ENCODE results near the gene DLG5.
"Not testable (repeated sequence)": the region's sequence is repeated elsewhere in the genome, so short reads cannot be mapped to it uniquely, and the experiment has no call there.

DLG5 gene

DNA sequence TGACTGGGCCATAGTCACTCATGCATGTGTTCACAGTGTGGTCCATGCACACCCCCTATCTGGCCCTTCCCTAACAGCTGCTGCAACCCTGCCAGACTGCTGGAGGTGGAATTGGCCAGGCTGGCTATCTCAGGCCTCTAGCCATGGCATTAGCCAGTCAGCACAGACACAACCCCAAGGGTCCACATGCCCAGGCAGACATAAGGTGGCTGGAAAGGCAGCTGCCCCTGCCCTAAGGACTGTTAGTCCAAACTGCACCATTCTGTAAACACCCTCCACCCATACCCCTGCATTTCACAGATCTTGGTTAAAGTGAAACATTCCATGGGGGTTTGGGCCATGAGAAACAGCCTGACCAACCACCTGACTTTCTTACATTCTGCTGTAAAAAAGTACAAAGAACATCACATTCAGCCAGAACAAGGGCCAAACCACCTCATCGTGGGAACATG lies 151.6 kb downstream of the DLG5 start:
- Histone ChIP-seq H2BK5ac (ENCODE audit: low read depth, low read length, poor library complexity, severe bottlenecking) (no peak overlapping the region), H3K4me1 (ENCODE audit: control insufficient read depth, insufficient read depth, low read depth, low read length) (peaks cover 3% of the 10 kb centered on the region)
- WGBS: 96% methylated on average over 1 of the region's 1 CpG

DNA sequence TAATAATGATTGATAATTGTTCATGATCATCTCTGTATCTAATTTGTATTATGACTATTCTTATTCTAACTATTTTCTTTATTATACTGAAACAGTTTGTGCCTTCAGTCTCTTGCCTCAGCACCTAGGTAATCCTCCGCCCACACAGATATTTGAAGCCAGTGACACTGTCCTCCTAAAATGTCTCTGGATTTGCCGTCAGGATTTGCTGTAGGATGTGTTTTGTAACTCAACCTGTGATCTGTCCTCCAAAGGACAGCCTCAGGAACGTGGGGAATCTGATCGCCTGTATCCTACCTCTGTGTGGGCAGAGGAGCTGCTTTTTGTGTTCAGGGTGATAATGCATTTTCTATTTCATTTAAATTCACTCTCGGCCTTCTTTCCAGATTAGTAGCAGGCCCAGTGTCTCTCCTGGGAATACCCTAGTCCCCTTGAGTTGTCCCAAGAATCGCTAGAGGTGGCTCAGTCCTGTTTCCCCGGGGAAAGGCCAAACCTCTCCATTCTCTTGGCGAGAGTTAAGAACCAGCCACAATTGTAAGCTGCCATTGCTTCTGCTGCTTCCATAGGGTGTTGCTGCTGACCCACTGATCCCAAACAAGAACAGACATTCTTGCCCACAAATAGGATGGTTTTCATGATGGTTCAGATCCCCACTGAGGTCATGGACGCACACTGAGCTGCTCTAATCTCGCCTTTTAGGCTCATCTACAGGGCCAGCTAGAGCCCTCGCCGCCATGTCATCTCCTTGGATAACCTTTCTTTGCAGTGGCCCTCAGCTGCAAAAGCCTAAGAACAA lies 152.7 kb downstream of the DLG5 start:
- Histone ChIP-seq H2AK5ac (ENCODE audit: low read length, severe bottlenecking) (no peak overlapping the region), H2AFZ (ENCODE audit: low read depth, low read length) (no peak overlapping the region), H3K27ac (ENCODE audit: low read length, poor library complexity, severe bottlenecking) (no peak overlapping the region), H3K27me3 (ENCODE audit: control insufficient read depth in 1 of 2, insufficient read depth in 1 of 2, low read length in 2 of 2) (no peaks in the 10 kb centered on the region), H3K14ac (ENCODE audit: low read length in 2 of 2) (no peak overlapping the region), H3K4ac (ENCODE audit: low read depth in 1 of 2, low read length in 2 of 2) (no peak overlapping the region), H4K91ac (ENCODE audit: low read length) (no peak overlapping the region), H3K36me3 (ENCODE audit: control insufficient read depth in 1 of 2, insufficient read depth in 2 of 2, low read depth in 1 of 2, low read length in 2 of 2) (peaks cover 11% of the 10 kb centered on the region in 2 experiments), H2BK5ac (ENCODE audit: low read depth, low read length, poor library complexity, severe bottlenecking) (no peak overlapping the region), H2BK120ac (ENCODE audit: low read depth, low read length) (no peak overlapping the region), H3K9me3 (ENCODE audit: control insufficient read depth, low read length) (peaks cover 17% of the 10 kb centered on the region), H3K79me1 (replicated peaks; ENCODE audit: low read length, poor library complexity, severe bottlenecking) (peaks cover 4% of the 10 kb centered on the region), H2BK15ac (ENCODE audit: low read depth, poor library complexity, severe bottlenecking) (no peak overlapping the region), H4K8ac (ENCODE audit: low read length) (no peak overlapping the region), H3K4me1 (ENCODE audit: control insufficient read depth, insufficient read depth, low read depth, low read length) (peaks cover 3% of the 10 kb centered on the region), H3K4me2 (ENCODE audit: low read length, poor library complexity, severe bottlenecking) (no peak overlapping the region), H3K4me3 (ENCODE audit: insufficient read depth in 1 of 2, low read depth in 1 of 2, low read length in 2 of 2) (no peak overlapping the region), H3K9ac (ENCODE audit: low read length) (no peak overlapping the region), H2BK12ac (ENCODE audit: low read length in 2 of 2) (no peak overlapping the region), H3K23ac (ENCODE audit: low read length in 2 of 2) (no peak overlapping the region), H3K18ac (ENCODE audit: low read depth in 1 of 2, low read length in 2 of 2) (no peak overlapping the region)
- DNase-seq: no peak
- 90% methylated on average over 12 of the region's 12 CpGs for WGBS

More for the DNA sequence above, 151.6 kb downstream of the DLG5 start:
- no peak overlapping the region for H3K4me3 ChIP-seq (ENCODE audit: insufficient read depth in 1 of 2, low read depth in 1 of 2, low read length in 2 of 2)
- H3K18ac ChIP-seq (ENCODE audit: low read depth in 1 of 2, low read length in 2 of 2): no peak overlapping the region
- no peak overlapping the region for H2BK15ac ChIP-seq (ENCODE audit: low read depth, poor library complexity, severe bottlenecking)
- H2AFZ ChIP-seq (ENCODE audit: low read depth, low read length): no peak overlapping the region
- H2AK5ac ChIP-seq (ENCODE audit: low read length, severe bottlenecking): no peak overlapping the region
- H3K9ac ChIP-seq (ENCODE audit: low read length): no peak overlapping the region
- no peaks in the 10 kb centered on the region for H3K27me3 ChIP-seq (ENCODE audit: control insufficient read depth in 1 of 2, insufficient read depth in 1 of 2, low read length in 2 of 2)
- no peak overlapping the region for H3K4ac ChIP-seq (ENCODE audit: low read depth in 1 of 2, low read length in 2 of 2)
- H3K23ac ChIP-seq (ENCODE audit: low read length in 2 of 2): no peak overlapping the region
- H4K91ac ChIP-seq (ENCODE audit: low read length): no peak overlapping the region
- H3K36me3 ChIP-seq (ENCODE audit: control insufficient read depth in 1 of 2, insufficient read depth in 2 of 2, low read depth in 1 of 2, low read length in 2 of 2): peaks cover 16 to 21% of the 10 kb centered on the region in 2 experiments
- no peak overlapping the region for H2BK120ac ChIP-seq (ENCODE audit: low read depth, low read length)
- H3K27ac ChIP-seq (ENCODE audit: low read length, poor library complexity, severe bottlenecking): no peak overlapping the region
- H3K4me2 ChIP-seq (ENCODE audit: low read length, poor library complexity, severe bottlenecking): no peak overlapping the region
- peak; percentile 33 for DNase-seq
- no peak overlapping the region for H4K8ac ChIP-seq (ENCODE audit: low read length)
- H2BK12ac ChIP-seq (ENCODE audit: low read length in 2 of 2): no peak overlapping the region
- H3K79me1 ChIP-seq (replicated peaks; ENCODE audit: low read length, poor library complexity, severe bottlenecking): peaks cover 7% of the 10 kb centered on the region
- peaks cover 17% of the 10 kb centered on the region for H3K9me3 ChIP-seq (ENCODE audit: control insufficient read depth, low read length)
- peak overlapping the region in 1 of 2 experiments; percentile 11 for H3K14ac ChIP-seq (ENCODE audit: low read length in 2 of 2)

DNA sequence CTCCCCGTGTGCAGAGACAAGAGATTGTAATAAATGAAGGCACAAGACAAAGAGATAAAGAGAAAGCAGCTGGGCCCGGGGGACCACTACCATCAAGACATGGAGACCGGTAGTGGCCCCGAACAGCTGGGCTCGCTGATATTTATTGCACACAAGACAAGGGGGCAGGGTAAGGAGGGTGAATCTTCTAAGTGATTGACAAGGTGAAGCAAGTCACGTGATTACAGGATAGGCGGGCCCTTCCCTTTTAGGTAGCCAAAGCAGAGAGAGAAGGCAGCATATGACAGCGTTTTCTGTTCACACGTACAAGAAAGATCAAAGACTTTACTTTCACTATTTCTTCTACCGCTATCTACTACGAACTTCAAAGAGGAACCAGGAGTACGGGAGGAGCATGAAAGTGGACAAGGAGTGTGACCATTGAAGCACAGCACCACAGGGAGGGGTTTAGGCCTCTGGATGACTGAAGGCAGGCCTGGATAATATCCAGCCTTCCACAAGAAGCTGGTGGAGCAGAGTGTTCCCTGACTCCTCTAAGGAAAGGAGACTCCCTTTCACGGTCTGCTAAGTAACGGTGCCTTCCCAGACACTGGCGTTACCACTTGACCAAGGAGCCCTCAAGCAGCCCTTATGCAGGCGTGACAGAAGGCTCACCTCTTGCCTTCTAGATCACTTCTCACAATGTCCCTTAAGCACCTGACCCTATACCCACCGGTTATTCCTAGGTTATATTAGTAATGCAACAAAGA lies 153.5 kb downstream of the DLG5 start:
- not testable (repeated sequence) for H2AFZ ChIP-seq (ENCODE audit: low read depth, low read length); H3K4me1 ChIP-seq (ENCODE audit: control insufficient read depth, insufficient read depth, low read depth, low read length); H3K14ac ChIP-seq (ENCODE audit: low read length in 2 of 2); H2BK12ac ChIP-seq (ENCODE audit: low read length in 2 of 2); H2BK15ac ChIP-seq (ENCODE audit: low read depth, poor library complexity, severe bottlenecking); H3K18ac ChIP-seq (ENCODE audit: low read depth in 1 of 2, low read length in 2 of 2); H2BK120ac ChIP-seq (ENCODE audit: low read depth, low read length); H3K79me1 ChIP-seq (replicated peaks; ENCODE audit: low read length, poor library complexity, severe bottlenecking); H3K23ac ChIP-seq (ENCODE audit: low read length in 2 of 2); H3K36me3 ChIP-seq (ENCODE audit: control insufficient read depth in 1 of 2, insufficient read depth in 2 of 2, low read depth in 1 of 2, low read length in 2 of 2); H4K8ac ChIP-seq (ENCODE audit: low read length); H3K4ac ChIP-seq (ENCODE audit: low read depth in 1 of 2, low read length in 2 of 2); H3K9ac ChIP-seq (ENCODE audit: low read length); H3K4me2 ChIP-seq (ENCODE audit: low read length, poor library complexity, severe bottlenecking); H2BK5ac ChIP-seq (ENCODE audit: low read depth, low read length, poor library complexity, severe bottlenecking); H4K91ac ChIP-seq (ENCODE audit: low read length); H2AK5ac ChIP-seq (ENCODE audit: low read length, severe bottlenecking); DNase-seq; H3K27me3 ChIP-seq (ENCODE audit: control insufficient read depth in 1 of 2, insufficient read depth in 1 of 2, low read length in 2 of 2); H3K4me3 ChIP-seq (ENCODE audit: insufficient read depth in 1 of 2, low read depth in 1 of 2, low read length in 2 of 2); H3K27ac ChIP-seq (ENCODE audit: low read length, poor library complexity, severe bottlenecking)
- peaks cover 16% of the 10 kb centered on the region for H3K9me3 ChIP-seq (ENCODE audit: control insufficient read depth, low read length)
- WGBS: 69% methylated on average over 13 of the region's 17 CpGs

- H2BK120ac ChIP-seq (ENCODE audit: low read depth, low read length): no peak overlapping the region
- DNase-seq: no peak
- no peak overlapping the region for H4K8ac ChIP-seq (ENCODE audit: low read length)
- no peak overlapping the region for H3K27ac ChIP-seq (ENCODE audit: low read length, poor library complexity, severe bottlenecking)
- H3K4me3 ChIP-seq (ENCODE audit: insufficient read depth in 1 of 2, low read depth in 1 of 2, low read length in 2 of 2): no peak overlapping the region
- no peak overlapping the region for H3K4me2 ChIP-seq (ENCODE audit: low read length, poor library complexity, severe bottlenecking)
- H2AK5ac ChIP-seq (ENCODE audit: low read length, severe bottlenecking): no peak overlapping the region
- no peak overlapping the region for H3K18ac ChIP-seq (ENCODE audit: low read depth in 1 of 2, low read length in 2 of 2)
- no peak overlapping the region for H2AFZ ChIP-seq (ENCODE audit: low read depth, low read length)
- H4K91ac ChIP-seq (ENCODE audit: low read length): no peak overlapping the region
- no peaks in the 10 kb centered on the region for H3K27me3 ChIP-seq (ENCODE audit: control insufficient read depth in 1 of 2, insufficient read depth in 1 of 2, low read length in 2 of 2)
- H2BK12ac ChIP-seq (ENCODE audit: low read length in 2 of 2): no peak overlapping the region
- WGBS: 85% methylated on average over 7 of the region's 7 CpGs
- H3K9me3 ChIP-seq (ENCODE audit: control insufficient read depth, low read length): peaks cover 8% of the 10 kb centered on the region
- peaks cover 2% of the 10 kb centered on the region for H3K79me1 ChIP-seq (replicated peaks; ENCODE audit: low read length, poor library complexity, severe bottlenecking)
- no peak overlapping the region for H2BK5ac ChIP-seq (ENCODE audit: low read depth, low read length, poor library complexity, severe bottlenecking)
- no peak overlapping the region for H3K9ac ChIP-seq (ENCODE audit: low read length)
- peaks cover 0 to 7% of the 10 kb centered on the region in 2 experiments for H3K36me3 ChIP-seq (ENCODE audit: control insufficient read depth in 1 of 2, insufficient read depth in 2 of 2, low read depth in 1 of 2, low read length in 2 of 2)
- no peak overlapping the region for H3K4ac ChIP-seq (ENCODE audit: low read depth in 1 of 2, low read length in 2 of 2)
- H3K23ac ChIP-seq (ENCODE audit: low read length in 2 of 2): no peak overlapping the region
- H2BK15ac ChIP-seq (ENCODE audit: low read depth, poor library complexity, severe bottlenecking): no peak overlapping the region
- peaks cover 3% of the 10 kb centered on the region for H3K4me1 ChIP-seq (ENCODE audit: control insufficient read depth, insufficient read depth, low read depth, low read length)
- no peak overlapping the region for H3K14ac ChIP-seq (ENCODE audit: low read length in 2 of 2)
These were observed 154.7 kb downstream of the DLG5 start for GRCh38 chr10:77771851-77772250.
